Retinal pigment epithelial cell (primary cell): Measurements from ENCODE around the gene PCCA.
"Not testable (repeated sequence)": the region's sequence is repeated elsewhere in the genome, so short reads cannot be mapped to it uniquely, and the experiment has no call there.

Experiments used
- DNase-seq: peaks from one replicate; pipeline ENCODE4 v3.0.0-alpha.2; 2010; ENCODE audit warnings: low read depth
- H3K4me3 ChIP-seq: 2 replicates; pipeline ENCODE4 v1.5.1; 2011; ENCODE audit warnings: mild to moderate bottlenecking, low read length, control low read depth, moderate library complexity
- TF ChIP-seq, protein P1 (sequence below): conservative IDR thresholded peaks from 2 replicates; pipeline ENCODE4 v1.5.1; 2011; ENCODE audit warnings: low read depth, low read length, control low read depth, inconsistent platforms

The PCCA gene

DNA sequence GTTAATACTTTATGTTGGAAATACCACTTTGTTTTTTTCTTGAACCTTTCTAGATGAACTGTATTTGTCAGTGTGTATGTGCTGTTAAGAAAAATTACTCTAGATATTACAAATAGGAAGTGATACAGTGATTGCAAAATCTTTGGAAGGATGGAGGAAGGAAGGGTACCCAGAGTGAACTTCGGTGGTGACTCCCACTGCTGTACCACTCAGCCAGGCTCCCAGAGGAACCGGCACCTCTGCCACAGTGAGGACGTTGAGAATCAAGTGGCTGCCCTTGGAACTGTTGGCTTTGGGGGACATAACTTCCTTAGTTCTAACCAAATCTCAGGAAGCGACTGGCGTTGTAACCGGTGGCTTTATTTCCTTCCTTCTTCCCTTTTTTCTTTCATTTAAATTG lies 184.7 kb downstream of the PCCA start:
- TF ChIP-seq, protein P1, sequence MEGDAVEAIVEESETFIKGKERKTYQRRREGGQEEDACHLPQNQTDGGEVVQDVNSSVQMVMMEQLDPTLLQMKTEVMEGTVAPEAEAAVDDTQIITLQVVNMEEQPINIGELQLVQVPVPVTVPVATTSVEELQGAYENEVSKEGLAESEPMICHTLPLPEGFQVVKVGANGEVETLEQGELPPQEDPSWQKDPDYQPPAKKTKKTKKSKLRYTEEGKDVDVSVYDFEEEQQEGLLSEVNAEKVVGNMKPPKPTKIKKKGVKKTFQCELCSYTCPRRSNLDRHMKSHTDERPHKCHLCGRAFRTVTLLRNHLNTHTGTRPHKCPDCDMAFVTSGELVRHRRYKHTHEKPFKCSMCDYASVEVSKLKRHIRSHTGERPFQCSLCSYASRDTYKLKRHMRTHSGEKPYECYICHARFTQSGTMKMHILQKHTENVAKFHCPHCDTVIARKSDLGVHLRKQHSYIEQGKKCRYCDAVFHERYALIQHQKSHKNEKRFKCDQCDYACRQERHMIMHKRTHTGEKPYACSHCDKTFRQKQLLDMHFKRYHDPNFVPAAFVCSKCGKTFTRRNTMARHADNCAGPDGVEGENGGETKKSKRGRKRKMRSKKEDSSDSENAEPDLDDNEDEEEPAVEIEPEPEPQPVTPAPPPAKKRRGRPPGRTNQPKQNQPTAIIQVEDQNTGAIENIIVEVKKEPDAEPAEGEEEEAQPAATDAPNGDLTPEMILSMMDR = no peak
- DNase-seq = no peak
- H3K4me3 ChIP-seq = no peak overlapping the region

DNA sequence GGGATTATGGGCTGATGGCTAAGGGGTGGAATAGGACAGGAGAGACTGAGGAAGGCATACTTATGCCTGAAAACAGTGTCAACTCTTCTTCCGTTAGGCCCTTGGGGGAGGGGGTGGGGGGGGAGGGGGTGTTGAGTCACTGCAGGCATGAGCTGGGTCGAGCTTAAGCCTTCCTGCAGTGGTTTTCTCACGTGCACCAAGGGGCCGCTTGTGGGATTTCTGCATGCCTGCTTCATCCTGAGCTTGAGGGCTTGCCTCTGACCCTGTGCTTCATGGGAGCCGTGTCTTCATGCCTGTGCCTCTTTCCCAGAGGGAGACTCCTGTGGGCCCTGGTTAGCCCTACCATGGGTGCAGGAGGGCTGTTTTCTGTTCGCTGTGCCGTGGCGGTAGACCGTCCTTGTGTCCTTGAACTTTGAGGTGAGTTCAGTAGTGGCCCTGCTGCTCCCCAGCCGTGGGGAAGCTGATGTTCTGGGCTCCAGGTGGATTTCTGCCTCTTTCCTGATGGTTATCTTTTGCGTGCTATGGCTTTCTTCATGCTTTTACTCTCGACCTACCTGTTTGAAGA lies 186.1 kb downstream of the PCCA start:
- no peak overlapping the region for H3K4me3 ChIP-seq
- TF ChIP-seq, protein P1 = no peak
- peak; percentile 60 for DNase-seq

DNA sequence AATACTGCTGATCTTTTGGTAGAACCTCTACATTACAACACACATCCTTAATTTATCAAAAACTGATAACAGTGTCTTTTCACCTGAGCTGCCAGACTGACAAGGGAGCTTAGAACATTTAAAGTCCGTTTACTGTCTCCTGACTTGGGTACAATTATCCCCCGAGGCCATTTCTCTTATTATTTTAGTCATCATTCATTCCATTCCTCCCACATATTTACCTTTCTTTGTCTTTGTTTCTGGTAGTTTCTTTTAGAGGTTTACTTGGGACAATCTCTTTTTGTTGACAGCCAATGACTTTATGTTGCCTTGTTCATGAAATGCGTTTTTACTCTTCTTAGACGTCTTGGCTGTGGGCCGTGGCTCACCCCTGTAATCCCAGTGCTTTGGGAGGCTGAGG lies 186.9 kb downstream of the PCCA start:
- TF ChIP-seq, protein P1 = no peak
- H3K4me3 ChIP-seq = no peak overlapping the region
- no peak for DNase-seq

DNA sequence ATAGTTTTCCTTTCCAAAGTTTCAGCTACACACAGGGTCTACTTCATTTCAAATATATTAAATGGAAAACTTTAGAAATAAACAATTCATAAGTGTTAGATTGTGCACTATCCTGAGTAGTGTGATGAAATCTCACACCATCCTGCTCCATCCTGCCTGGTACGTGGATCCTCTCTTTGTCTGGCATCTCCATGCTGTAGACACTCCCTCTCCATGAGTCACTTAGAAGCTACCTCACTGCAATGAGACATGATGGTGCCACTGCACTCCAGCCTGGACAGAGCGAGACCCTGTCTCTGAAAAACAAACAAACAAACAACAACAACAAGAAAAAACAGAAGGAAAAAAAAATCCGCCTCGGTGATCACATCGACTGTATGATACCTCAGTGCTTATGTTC lies 191.8 kb downstream of the PCCA start:
- H3K4me3 ChIP-seq = no peak overlapping the region
- TF ChIP-seq, protein P1 = no peak
- no peak for DNase-seq

DNA sequence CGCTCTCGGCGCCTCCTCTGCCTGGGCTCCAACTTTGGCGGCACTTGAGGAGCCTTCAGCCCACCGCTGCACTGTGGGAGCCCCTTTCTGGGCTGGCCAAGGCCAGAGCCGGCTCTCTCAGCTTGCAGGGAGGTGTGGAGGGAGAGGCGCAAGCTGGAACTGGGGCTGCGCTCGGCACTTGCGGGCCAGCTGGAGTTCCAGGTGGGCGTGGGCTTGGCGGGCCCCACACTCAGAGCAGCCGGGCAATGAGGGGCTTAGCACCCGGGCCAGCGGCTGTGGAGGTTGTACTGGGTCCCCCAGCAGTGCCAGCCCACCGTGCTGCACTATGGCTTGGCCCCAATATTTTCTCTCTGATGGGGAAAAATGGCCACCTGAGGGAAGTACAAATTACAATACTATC lies 193.4 kb downstream of the PCCA start:
- DNase-seq, H3K4me3 ChIP-seq: not testable (repeated sequence)

DNA sequence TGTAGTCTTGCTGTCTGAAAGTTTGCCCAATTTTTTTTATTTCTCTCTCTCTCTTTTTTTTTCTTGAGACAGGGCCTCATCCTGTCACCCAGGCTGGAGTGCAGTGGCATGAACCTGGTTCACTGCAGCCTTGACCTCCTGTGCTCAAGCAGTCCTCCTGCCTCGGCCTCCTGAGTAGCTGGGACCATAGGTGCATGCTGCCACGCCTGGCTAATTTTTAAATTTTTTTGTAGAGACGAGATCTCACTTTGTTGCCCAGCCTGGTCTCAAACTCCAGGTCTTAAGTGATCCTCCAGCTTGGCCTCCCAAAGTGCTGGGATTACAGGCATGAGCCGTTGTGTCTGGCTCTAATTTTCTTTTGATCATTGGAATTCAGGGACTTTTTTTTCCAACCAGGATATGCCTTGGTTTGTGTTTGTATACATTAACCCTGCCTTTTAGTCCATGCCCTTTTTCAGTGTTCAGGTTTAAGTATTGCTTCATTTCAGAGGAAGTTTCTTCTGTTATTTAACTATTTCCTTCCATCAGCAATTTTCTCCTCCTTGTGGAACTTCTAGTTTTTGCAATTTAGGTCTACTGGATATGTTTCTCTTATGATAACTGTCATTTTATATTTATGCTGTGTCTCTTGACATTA lies 201.4 kb downstream of the PCCA start:
- TF ChIP-seq, protein P1 = no peak
- no peak overlapping the region for H3K4me3 ChIP-seq
- DNase-seq = no peak

DNA sequence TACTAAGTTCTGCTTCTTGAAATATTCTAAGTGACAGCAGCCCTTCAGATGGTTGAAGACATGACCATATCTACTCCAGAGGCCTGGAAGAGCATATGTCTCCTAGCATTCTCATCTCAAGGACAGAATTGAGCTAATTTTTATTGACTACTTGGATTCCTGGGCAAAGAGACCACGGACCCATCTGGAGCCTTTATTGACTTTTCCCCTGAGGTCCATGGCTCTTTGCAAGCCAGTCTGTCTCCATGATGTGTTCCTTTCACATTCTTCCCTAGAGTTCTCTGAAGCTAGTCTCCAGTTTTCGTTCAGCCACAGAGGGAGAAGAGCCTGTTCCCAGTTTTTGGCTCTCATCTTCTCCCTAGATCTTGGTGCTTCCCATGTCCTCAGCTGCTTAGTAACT lies 202.7 kb downstream of the PCCA start:
- no peak overlapping the region for H3K4me3 ChIP-seq
- TF ChIP-seq, protein P1 = no peak
- DNase-seq = no peak
